Endothelial cell of umbilical vein (primary cell): ENCODE measurements around the gene USP48.

ENCODE experiments used
- EZH2 ChIP-seq: IDR thresholded peaks from 2 replicates; pipeline ENCODE4 v1.6.1; 2012; ENCODE audit warnings: borderline replicate concordance, low read depth, mild to moderate bottlenecking, moderate library complexity, low read length, inconsistent platforms; ENCODE audit not compliant: severe bottlenecking
- FOS ChIP-seq: IDR thresholded peaks from 2 replicates; pipeline ENCODE4 v1.6.1; 2011; ENCODE audit warnings: mild to moderate bottlenecking, low read length, moderate library complexity, borderline replicate concordance; ENCODE audit not compliant: insufficient read depth
- JUN ChIP-seq: IDR thresholded peaks from 2 replicates; pipeline ENCODE4 v1.6.1; 2011; ENCODE audit warnings: borderline replicate concordance, low read depth; ENCODE audit not compliant: insufficient read length, insufficient read depth
- MAX ChIP-seq: IDR thresholded peaks from 2 replicates; pipeline ENCODE4 v1.6.1; 2011; ENCODE audit not compliant: insufficient read depth, insufficient read length
- POLR2A ChIP-seq: IDR thresholded peaks from 2 replicates; pipeline ENCODE4 v1.6.1; 2012; ENCODE audit warnings: low read depth, mild to moderate bottlenecking, control low read depth, low read length
- POLR2AphosphoS5 ChIP-seq: IDR thresholded peaks from 2 replicates; pipeline ENCODE4 v1.6.1; 2012; ENCODE audit warnings: low read depth, mild to moderate bottlenecking, control low read depth, low read length, moderate library complexity; ENCODE audit not compliant: insufficient read depth
- TF ChIP-seq, protein P1 (sequence below), 2 donors: IDR thresholded peaks; 1 replicate in 1 of 2; 2 replicates in 1 of 2; pipeline ENCODE4 v1.5.1; 2011; ENCODE audit warnings: low read length in 2 of 2, mild to moderate bottlenecking in 2 of 2, moderate library complexity in 2 of 2, control low read depth in 1 of 2, inconsistent platforms in 1 of 2, low read depth in 1 of 2; ENCODE audit not compliant: insufficient read depth in 1 of 2; ENCODE audit errors: extremely low read depth in 1 of 2

DNA sequence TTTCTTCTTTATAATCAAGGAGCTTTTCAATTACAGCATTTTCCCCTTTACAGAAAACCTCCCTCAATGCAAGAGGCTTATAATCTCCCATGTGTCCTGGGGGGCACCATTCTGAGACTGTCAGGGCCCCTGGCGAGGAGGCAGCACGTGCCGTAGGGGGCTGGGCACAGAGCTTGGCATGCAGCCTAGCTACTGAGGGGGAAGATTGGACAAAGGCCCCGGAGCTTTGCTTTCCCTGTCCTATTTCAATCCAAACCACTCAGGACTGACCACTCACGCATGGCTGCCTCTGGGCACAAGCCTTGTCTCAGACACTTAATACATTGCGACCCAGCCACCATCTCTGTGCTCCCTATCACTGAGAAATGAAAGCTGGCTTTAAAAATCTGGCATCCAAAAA lies 111.0 kb downstream of the USP48 start:
- TF ChIP-seq POLR2A (no peak), MAX (no peak), EZH2 (no peak), JUN (no peak), FOS (no peak), POLR2AphosphoS5 (no peak)
- TF ChIP-seq, protein P1, sequence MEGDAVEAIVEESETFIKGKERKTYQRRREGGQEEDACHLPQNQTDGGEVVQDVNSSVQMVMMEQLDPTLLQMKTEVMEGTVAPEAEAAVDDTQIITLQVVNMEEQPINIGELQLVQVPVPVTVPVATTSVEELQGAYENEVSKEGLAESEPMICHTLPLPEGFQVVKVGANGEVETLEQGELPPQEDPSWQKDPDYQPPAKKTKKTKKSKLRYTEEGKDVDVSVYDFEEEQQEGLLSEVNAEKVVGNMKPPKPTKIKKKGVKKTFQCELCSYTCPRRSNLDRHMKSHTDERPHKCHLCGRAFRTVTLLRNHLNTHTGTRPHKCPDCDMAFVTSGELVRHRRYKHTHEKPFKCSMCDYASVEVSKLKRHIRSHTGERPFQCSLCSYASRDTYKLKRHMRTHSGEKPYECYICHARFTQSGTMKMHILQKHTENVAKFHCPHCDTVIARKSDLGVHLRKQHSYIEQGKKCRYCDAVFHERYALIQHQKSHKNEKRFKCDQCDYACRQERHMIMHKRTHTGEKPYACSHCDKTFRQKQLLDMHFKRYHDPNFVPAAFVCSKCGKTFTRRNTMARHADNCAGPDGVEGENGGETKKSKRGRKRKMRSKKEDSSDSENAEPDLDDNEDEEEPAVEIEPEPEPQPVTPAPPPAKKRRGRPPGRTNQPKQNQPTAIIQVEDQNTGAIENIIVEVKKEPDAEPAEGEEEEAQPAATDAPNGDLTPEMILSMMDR (IDR thresholded peaks at IDR 0.05; ENCODE audit: extremely low read depth in 1 of 2, insufficient read depth in 1 of 2, low read depth in 1 of 2, low read length in 2 of 2): no peak
